CD4-positive, alpha-beta T cell treated with Interleukin-2 at 100 ng/mL for 4 hours (primary cell): ENCODE results near the gene CHRDL1.
"Not testable (repeated sequence)": the region's sequence is repeated elsewhere in the genome, so short reads cannot be mapped to it uniquely, and the experiment has no call there.

Source experiments
- DNase-seq: peaks from one replicate; pipeline ENCODE4 v3.0.0-alpha.2; 2020; ENCODE audit warnings: low spot score

Gene CHRDL1

DNA sequence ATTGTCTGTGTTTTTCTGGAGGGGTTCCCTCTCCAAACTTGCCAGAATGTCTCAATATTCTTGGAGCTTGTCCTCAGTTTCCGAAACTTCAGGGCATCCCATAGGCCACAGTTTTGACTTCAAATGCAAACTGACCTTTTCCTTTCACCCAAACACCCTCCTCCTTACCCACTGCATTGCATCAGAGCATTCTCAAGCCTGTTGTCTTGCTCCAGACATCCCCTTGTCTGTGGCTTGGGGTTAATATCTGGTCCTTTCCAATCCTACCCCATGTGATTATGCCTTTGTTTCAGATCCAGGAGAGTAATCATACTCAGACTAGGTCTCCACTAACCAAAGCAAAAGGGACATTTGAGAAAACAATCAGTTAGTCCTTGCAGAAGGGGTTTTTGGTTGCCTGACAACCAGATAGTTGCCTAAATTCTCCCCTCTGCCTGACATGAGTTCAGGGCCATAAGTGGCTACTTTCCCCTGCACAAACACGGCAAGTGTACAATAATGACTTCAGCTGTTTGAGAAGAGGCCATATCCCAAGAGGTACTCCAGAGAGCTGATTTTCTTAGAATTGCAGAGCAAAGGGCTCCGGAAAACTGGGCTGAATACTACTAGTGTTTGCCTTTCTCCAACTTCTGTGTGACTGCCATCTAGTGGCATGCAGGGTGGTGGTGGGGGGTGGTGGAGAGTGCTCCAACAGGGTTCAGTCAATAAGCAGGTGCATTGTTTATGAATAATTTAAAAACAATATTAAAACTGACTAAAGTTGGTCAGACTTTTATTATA lies 130.2 kb downstream of the CHRDL1 start:
- no peak for DNase-seq

DNA sequence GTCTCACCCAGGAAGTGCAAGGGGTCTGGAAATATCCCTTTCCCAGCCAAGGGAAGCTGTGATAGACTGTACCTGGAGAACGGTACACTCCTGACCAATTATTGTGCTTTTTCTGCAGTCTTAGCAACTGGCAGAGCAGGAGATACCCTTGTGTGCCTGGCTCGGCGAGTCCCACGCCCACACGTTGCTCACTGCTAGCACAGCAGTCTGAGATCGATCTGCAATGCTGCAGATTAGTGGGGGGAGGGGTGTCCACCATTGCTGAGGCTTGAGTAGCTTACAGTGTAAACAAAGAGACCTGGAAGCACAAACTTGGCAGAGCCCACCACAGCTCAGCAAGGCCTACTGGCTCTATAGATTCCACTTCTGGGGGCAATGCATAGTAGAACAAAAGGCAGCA lies 138.5 kb downstream of the CHRDL1 start:
- no peak for DNase-seq

DNA sequence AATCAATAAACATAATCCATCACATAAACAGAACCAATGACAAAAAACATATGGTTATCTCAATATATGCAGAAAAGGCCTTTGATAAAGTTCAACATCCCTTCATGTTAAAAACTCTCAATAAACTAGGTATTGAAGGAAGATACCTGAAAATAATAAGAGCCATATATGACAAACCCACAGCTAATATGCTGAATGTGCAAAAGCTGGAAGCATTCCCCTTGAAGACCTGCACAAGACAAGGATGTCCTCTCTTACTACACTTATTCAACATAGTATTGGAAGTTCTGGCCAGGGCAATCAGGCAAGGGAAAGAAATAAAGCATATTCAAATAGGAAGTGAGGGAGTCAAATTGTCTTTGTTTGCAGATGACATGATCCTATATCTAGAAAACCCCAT lies 141.3 kb downstream of the CHRDL1 start:
- not testable (repeated sequence) for DNase-seq

DNA sequence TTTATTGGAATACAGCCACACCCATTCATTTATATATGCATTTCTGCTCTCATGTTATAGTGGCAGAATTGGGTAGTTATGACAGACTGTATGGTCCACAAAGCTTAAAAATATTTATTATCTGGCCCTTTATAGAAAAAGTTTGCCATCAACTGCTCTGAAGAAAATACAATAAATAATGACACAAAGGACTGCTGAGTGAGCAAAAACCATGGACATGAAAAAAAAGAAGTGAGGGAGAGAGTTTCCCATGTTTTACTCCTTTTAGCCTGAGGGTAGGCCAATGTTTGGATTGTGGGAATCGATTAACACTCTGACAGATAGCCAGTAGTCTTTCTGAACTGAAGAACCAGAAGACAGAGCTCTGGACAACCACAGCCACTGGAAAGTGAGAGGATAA lies 149.2 kb downstream of the CHRDL1 start:
- DNase-seq: no peak
